HepG2 (cell line): ENCODE results near the gene HDAC5. TPM values are rescaled to one million over a fixed set of nuclear protein-coding genes. Genes with fewer than 3 reads are reported as not detected.
A peak's percentile ranks its signal among the peaks of the same experiment; 100 is the strongest.

Experiments
- FOXA3 ChIP-seq: IDR thresholded peaks from 2 replicates; pipeline ENCODE4 v1.6.1; 2016; ENCODE audit warnings: missing genetic modification reagents, missing compliant biosample characterization
- FOXP1 ChIP-seq, 2 experiments: fragments of 450-650 bp in 1 of 2; IDR thresholded peaks; 2 replicates each; pipeline ENCODE4 v1.6.1; 2017 to 2018; ENCODE audit warnings: antibody characterized with exemption in 1 of 2
- KLF11 ChIP-seq: IDR thresholded peaks from 2 replicates; pipeline ENCODE4 v1.6.1; 2016; ENCODE audit warnings: missing compliant biosample characterization
- POLR2A ChIP-seq, 2 experiments: IDR thresholded peaks; 2 replicates each; pipeline ENCODE4 v1.6.1; 2011; ENCODE audit warnings: low read depth in 2 of 2, low read length in 2 of 2, mild to moderate bottlenecking in 1 of 2, moderate library complexity in 1 of 2; ENCODE audit not compliant: insufficient read depth in 1 of 2
- POLR2AphosphoS2 ChIP-seq: IDR thresholded peaks from 2 replicates; pipeline ENCODE4 v1.6.1; 2011; ENCODE audit warnings: low read depth, low read length, improper control_type of control experiment
- RFX1 ChIP-seq: fragments of 450-650 bp; IDR thresholded peaks from 2 replicates; pipeline ENCODE4 v1.6.1; 2017
- SP1 ChIP-seq, 2 experiments: fragments of 450-650 bp in 1 of 2; sonication (generic) in 1 of 2; formaldehyde crosslinking in 1 of 2; IDR thresholded peaks; 2 replicates each; pipeline versions ENCODE4 v1.4.0 to v1.6.1; 2016 to 2020; ENCODE audit warnings: missing genetic modification reagents in 1 of 2
- TCF7L2 ChIP-seq: IDR thresholded peaks from 2 replicates; pipeline ENCODE4 v1.6.1; 2011; ENCODE audit warnings: mild to moderate bottlenecking, low read depth, low read length, moderate library complexity
- ZNF354B ChIP-seq: sonication (generic); formaldehyde crosslinking; IDR thresholded peaks from 2 replicates; pipeline ENCODE4 v1.8.0; 2022; ENCODE audit warnings: mild to moderate bottlenecking, missing genetic modification reagents
- ZNF431 ChIP-seq: sonication (generic); formaldehyde crosslinking; IDR thresholded peaks from 2 replicates; pipeline ENCODE4 v1.9.0; 2022; ENCODE audit warnings: missing genetic modification reagents, low read depth, mild to moderate bottlenecking, borderline replicate concordance
- ZNF616 ChIP-seq: sonication (generic); formaldehyde crosslinking; IDR thresholded peaks from 2 replicates; pipeline ENCODE4 v1.5.0; 2020; ENCODE audit warnings: low read depth, mild to moderate bottlenecking, missing genetic modification reagents
- ZNF619 ChIP-seq: sonication (generic); formaldehyde crosslinking; IDR thresholded peaks from 2 replicates; pipeline ENCODE4 v1.4.0; 2020; ENCODE audit warnings: mild to moderate bottlenecking, missing genetic modification reagents
- ZNF75D ChIP-seq: sonication (generic); formaldehyde crosslinking; IDR thresholded peaks from 2 replicates; pipeline ENCODE4 v1.8.1; 2023; ENCODE audit warnings: missing genetic modification reagents, mild to moderate bottlenecking, borderline replicate concordance
- ZNF776 ChIP-seq: sonication (generic); formaldehyde crosslinking; IDR thresholded peaks from 2 replicates; pipeline ENCODE4 v1.4.0; 2020; ENCODE audit warnings: mild to moderate bottlenecking, missing genetic modification reagents
- polyA plus RNA-seq, 8 experiments: library from polyadenylated mRNA; depleted of rRNA in 3 of 8; stranded (reverse) in 7 of 8; unstranded in 1 of 8; fragments of >200 nt; fragmentation: Illumina TruSeq in 4 of 8; extraction: Trizol in 4 of 8; gene quantifications; 2 replicates each; pipeline versions ENCODE4 v1.2.1 to v1.2.3, GENCODE V29; 2011 to 2016; ENCODE audit warnings: low read depth in 4 of 8, missing spikeins in 1 of 8, mixed read lengths in 1 of 8; ENCODE audit not compliant: insufficient read depth in 1 of 8
- total RNA-seq, 5 experiments: library from RNA; depleted of rRNA; stranded (reverse); fragments of >200 nt; fragmentation: Illumina TruSeq; extraction: Trizol; gene quantifications; 2 replicates each; pipeline ENCODE4 v1.2.3, GENCODE V29; 2016; ENCODE audit warnings: low read depth in 1 of 5
- TF ChIP-seq, protein P1 (sequence below): IDR thresholded peaks from 2 replicates; pipeline ENCODE4 v1.6.1; 2018; ENCODE audit warnings: missing genetic modification reagents
- TF ChIP-seq, protein P2 (sequence below): sonication (generic); formaldehyde crosslinking; conservative IDR thresholded peaks from 2 replicates; pipeline ENCODE4 v1.4.0; 2020; ENCODE audit warnings: missing genetic modification reagents
- TF ChIP-seq, protein P3 (sequence below): sonication (generic); formaldehyde crosslinking; IDR thresholded peaks from 2 replicates; pipeline ENCODE4 v1.4.0; 2020; ENCODE audit warnings: mild to moderate bottlenecking, missing genetic modification reagents
- TF ChIP-seq, protein P4 (sequence below): sonication (generic); formaldehyde crosslinking; IDR thresholded peaks from 2 replicates; pipeline ENCODE4 v1.4.0; 2020; ENCODE audit warnings: missing genetic modification reagents, borderline replicate concordance
- TF ChIP-seq, protein P5 (sequence below): IDR thresholded peaks from 2 replicates; pipeline ENCODE4 v1.6.1; 2016; ENCODE audit warnings: missing biosample characterization, missing genetic modification reagents, low read depth
- TF ChIP-seq, protein P6 (sequence below): sonication (generic); formaldehyde crosslinking; IDR thresholded peaks from 2 replicates; pipeline ENCODE4 v1.9.0; 2021; ENCODE audit warnings: missing genetic modification reagents, mild to moderate bottlenecking, borderline replicate concordance

The HDAC5 gene
- total and polyA plus RNA-seq, 2 of the 13 experiments (the other 11 are each of a cell fraction or from before 2014, with no cell fraction given), result 46.4 to 85.4 TPM

DNA sequence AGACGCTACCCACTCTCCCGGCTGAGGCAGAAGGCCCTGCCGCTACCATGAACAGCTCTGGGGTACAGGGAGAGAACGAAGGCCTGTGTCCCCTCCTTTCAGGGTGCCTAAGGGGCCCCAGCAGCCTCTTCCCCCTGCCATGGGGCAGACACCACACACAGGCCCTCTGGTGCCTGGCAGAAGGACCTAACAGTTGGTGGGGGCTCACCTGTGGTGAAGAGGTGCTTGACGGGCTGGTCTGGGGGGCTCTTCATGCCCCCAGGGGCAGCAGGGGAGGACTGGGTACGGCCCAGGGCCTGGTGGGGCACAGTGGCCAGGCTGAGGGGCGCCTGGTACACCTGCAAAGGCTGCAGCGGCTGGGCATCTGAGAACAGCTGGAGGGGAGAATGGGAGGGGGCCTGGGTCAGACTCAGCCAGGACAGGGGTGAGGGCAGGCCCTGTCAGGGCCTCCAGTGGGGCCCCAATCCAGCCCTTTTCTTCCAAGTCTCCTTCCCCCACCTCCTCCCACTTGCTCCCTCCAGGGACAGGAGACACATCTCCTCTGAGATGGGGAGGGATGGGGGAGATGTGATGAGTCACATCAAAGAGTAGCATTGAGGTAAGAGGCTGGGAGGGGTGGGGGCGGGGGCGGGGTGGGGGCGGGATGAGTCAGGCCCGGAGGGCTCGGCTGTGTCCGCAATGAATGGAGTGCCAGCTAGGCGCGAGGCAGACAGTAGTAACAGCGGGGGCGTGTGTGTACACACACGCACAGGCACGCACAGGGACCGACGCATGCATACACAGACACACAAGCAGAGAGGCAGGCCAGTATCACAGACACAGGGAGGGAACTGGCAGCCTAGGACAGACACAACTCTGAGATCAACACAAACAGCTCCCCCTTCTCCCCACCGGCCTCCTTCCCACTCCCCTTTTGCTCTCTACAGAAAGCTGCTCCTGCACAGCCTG is 36.8 kb downstream of the HDAC5 start (continued):
- TF ChIP-seq ZNF619, result 0 out of 2 replicates have a peak, but pooled peaks have one; percentile 34
- TF ChIP-seq, protein P1, sequence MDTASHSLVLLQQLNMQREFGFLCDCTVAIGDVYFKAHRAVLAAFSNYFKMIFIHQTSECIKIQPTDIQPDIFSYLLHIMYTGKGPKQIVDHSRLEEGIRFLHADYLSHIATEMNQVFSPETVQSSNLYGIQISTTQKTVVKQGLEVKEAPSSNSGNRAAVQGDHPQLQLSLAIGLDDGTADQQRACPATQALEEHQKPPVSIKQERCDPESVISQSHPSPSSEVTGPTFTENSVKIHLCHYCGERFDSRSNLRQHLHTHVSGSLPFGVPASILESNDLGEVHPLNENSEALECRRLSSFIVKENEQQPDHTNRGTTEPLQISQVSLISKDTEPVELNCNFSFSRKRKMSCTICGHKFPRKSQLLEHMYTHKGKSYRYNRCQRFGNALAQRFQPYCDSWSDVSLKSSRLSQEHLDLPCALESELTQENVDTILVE (CRISPR knock-in tag), result no peak
- TF ChIP-seq KLF11 (CRISPR knock-in tag), result no peak
- peak in 1 of 2 experiments; percentile 13; a peak in 1 of 4 replicates for TF ChIP-seq POLR2A (IDR thresholded peaks at IDR 0.05; ENCODE audit: insufficient read depth in 1 of 2, low read depth in 2 of 2, low read length in 2 of 2)
- no peak for TF ChIP-seq ZNF616
- TF ChIP-seq, protein P2, sequence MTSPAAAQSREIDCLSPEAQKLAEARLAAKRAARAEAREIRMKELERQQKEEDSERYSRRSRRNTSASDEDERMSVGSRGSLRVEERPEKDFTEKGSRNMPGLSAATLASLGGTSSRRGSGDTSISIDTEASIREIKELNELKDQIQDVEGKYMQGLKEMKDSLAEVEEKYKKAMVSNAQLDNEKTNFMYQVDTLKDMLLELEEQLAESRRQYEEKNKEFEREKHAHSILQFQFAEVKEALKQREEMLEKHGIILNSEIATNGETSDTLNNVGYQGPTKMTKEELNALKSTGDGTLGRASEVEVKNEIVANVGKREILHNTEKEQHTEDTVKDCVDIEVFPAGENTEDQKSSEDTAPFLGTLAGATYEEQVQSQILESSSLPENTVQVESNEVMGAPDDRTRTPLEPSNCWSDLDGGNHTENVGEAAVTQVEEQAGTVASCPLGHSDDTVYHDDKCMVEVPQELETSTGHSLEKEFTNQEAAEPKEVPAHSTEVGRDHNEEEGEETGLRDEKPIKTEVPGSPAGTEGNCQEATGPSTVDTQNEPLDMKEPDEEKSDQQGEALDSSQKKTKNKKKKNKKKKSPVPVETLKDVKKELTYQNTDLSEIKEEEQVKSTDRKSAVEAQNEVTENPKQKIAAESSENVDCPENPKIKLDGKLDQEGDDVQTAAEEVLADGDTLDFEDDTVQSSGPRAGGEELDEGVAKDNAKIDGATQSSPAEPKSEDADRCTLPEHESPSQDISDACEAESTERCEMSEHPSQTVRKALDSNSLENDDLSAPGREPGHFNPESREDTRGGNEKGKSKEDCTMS (CRISPR knock-in tag), result no peak
- 0 out of 2 replicates have a peak, but pooled peaks have one; percentile 73 for TF ChIP-seq POLR2AphosphoS2
- peak; percentile 84 for TF ChIP-seq FOXA3 (CRISPR knock-in tag)
- no peak for TF ChIP-seq TCF7L2
- TF ChIP-seq ZNF354B, result no peak
- TF ChIP-seq ZNF776, result no peak
- no peak for TF ChIP-seq ZNF75D (CRISPR knock-in tag)
- TF ChIP-seq, protein P3, sequence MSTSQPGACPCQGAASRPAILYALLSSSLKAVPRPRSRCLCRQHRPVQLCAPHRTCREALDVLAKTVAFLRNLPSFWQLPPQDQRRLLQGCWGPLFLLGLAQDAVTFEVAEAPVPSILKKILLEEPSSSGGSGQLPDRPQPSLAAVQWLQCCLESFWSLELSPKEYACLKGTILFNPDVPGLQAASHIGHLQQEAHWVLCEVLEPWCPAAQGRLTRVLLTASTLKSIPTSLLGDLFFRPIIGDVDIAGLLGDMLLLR (CRISPR knock-in tag), result no peak
- TF ChIP-seq SP1 (IDR thresholded peaks at IDR 0.05), result no peak
- TF ChIP-seq SP1 (CRISPR knock-in tag; IDR thresholded peaks at IDR 0.05), result no peak
- TF ChIP-seq, protein P4, sequence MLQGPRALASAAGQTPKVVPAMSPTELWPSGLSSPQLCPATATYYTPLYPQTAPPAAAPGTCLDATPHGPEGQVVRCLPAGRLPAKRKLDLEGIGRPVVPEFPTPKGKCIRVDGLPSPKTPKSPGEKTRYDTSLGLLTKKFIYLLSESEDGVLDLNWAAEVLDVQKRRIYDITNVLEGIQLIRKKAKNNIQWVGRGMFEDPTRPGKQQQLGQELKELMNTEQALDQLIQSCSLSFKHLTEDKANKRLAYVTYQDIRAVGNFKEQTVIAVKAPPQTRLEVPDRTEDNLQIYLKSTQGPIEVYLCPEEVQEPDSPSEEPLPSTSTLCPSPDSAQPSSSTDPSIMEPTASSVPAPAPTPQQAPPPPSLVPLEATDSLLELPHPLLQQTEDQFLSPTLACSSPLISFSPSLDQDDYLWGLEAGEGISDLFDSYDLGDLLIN (CRISPR knock-in tag), result no peak
- TF ChIP-seq, protein P5, sequence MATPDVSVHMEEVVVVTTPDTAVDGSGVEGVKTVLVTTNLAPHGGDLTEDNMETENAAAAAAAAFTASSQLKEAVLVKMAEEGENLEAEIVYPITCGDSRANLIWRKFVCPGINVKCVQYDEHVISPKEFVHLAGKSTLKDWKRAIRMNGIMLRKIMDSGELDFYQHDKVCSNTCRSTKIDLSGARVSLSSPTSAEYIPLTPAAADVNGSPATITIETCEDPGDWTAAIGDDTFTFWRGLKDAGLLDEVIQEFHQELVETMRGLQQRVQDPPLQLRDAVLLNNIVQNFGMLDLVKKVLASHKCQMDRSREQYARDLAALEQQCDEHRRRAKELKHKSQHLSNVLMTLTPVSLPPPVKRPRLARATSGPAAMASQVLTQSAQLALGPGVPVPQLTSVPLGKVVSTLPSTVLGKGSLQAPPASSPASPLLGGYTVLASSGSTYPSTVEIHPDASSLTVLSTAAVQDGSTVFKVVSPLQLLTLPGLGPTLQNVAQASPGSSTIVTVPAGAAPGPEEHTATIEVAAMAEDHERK (CRISPR knock-in tag), result no peak
- TF ChIP-seq FOXP1 (IDR thresholded peaks at IDR 0.05), result no peak
- TF ChIP-seq FOXP1 (CRISPR knock-in tag; IDR thresholded peaks at IDR 0.05), result peak; percentile 51; the same call in 1 of the 2 replicates
- no peak for TF ChIP-seq ZNF431 (CRISPR knock-in tag)
- TF ChIP-seq, protein P6, sequence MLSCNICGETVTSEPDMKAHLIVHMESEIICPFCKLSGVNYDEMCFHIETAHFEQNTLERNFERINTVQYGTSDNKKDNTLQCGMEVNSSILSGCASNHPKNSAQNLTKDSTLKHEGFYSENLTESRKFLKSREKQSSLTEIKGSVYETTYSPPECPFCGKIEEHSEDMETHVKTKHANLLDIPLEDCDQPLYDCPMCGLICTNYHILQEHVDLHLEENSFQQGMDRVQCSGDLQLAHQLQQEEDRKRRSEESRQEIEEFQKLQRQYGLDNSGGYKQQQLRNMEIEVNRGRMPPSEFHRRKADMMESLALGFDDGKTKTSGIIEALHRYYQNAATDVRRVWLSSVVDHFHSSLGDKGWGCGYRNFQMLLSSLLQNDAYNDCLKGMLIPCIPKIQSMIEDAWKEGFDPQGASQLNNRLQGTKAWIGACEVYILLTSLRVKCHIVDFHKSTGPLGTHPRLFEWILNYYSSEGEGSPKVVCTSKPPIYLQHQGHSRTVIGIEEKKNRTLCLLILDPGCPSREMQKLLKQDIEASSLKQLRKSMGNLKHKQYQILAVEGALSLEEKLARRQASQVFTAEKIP (CRISPR knock-in tag), result no peak
- TF ChIP-seq RFX1, result no peak
